Pons (tissue), 1 donor: Measurements from ENCODE around the gene FAM174B.

Experiments
- DNase-seq: peaks from one replicate; pipeline ENCODE4 v3.0.0-alpha.2; 2016; ENCODE audit warnings: low spot score

FAM174B gene

DNA sequence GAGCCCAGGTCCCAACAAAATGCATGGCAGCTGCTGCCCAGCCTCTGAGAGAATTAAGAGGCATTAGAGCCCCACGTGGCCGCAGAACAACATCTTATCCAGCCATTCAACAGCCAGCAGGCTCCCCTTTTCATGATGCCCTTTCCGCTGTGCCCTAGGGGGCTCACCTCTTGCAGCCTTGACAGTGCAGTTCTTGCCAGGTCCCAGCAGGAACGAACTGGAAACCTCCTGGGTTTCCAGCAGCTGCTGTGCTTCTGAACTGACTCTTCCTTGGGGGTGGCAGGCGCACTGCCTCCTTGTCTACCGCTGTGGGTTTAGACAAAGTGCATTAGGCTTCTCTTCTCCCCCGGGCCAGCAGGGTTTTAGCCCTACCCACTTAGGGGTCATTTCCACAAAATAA, 85.2 kb downstream of the FAM174B start:
- DNase-seq: no peak

GRCh38 chr15:92569778-92570177, 85.8 kb downstream of the FAM174B start:
- DNase-seq: no peak
